A172 (cell line): ENCODE measurements around the gene PFKP. TPM values are rescaled to one million over a fixed set of nuclear protein-coding genes. Genes with fewer than 3 reads are reported as not detected.
A peak's percentile ranks its signal among the peaks of the same experiment; 100 is the strongest.

Experiments
- DNase-seq: peaks from one replicate; pipeline ENCODE4 v3.0.0-alpha.2; 2015; ENCODE audit warnings: low spot score
- total RNA-seq: library from RNA; depleted of rRNA; stranded (reverse); fragments of >200 nt; shearing (Covaris generic); gene quantifications from 2 replicates; pipeline ENCODE4 v1.2.3, GENCODE V29; 2014

The PFKP gene
- total RNA-seq, 1 experiment from 2014 or later = 244 TPM

DNA sequence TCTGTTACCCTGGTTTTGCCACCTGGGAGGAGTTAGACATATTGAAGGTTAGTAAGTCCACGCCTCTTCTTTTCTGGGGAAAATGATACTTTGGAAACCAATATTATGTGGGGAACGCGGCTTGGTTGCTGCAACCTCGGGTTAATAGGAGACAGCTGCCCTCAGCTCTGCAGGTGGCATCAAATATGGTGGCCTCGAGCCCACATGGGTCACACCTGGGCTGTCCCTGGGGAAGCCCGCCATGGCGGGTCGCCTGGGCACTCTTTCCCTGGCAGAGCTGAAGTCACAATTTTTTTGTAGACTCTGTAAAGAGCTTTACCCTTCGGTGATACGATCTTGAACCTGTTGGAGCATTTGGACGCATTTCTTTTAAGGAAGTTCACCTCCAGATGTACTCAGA is 2.5 kb downstream of the PFKP start:
- no peak for DNase-seq

GRCh38 chr10:3071405-3072198 is 4.3 kb downstream of the PFKP start:
- peak; percentile 94 for DNase-seq

DNA sequence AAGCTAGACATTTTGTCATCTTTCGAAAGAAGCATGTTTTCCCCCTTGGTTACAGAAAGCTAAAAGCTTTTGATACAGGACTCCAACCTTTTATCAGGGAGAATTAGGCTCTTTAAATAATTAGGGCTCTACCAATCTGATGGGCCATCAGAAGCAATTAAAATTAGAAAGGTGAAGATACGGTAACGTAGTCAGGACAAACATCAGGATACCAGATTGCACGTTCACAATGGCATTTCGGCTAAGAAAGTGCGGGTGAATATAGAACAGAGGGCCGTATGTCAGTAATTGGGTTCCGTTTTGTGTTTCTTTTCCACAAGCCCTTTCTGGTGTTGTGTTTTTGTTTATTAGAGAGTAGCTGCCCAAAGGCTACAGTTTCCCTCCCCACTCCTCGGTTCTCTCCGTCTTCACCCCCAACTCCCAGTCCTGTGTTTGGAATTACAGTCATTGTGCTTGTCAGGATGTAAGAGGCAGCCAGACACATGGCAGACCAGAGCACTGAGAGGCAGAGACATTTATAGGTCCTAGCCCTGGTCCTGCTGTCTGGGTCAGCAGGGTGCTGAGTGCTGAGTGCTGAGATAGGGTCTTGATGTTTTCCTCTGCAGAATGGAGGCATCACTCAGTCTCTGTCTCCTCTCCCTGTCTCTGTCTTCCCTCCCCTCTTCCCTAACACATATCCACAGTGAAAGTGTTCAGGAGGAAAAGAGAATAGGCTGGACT is 5.5 kb downstream of the PFKP start:
- no peak for DNase-seq

GRCh38 chr10:3074145-3074665 is 6.9 kb downstream of the PFKP start:
- DNase-seq = no peak

DNA sequence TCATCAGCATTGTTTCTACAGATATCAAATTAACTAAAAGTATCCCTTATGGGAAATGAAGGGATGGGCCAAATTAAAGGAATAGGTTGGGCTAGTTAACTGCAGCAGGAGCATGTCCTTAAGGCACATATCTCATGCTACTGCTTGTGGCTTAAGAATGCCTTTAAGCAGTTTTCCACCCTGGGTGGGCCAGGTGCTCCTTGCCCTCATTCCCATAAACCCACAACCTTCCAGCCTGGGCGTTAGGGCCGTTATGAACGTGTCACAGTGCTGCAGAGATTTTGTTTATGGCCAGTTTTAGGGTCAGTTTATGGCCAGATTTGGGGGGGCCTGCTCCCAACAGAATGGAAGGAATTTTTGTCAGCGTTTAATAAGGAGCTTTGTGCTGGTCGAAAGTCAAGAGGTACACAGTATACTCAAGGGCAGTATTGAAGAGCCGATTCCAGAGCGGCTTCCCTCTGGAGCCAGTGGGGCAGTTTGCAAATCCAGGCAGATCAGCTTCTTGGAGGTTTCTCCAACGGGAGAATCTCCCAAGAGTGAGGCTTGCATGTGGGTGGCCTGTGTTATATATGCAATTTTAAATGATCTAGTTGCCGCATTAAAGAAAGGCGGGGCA is 7.7 kb downstream of the PFKP start:
- no peak for DNase-seq

DNA sequence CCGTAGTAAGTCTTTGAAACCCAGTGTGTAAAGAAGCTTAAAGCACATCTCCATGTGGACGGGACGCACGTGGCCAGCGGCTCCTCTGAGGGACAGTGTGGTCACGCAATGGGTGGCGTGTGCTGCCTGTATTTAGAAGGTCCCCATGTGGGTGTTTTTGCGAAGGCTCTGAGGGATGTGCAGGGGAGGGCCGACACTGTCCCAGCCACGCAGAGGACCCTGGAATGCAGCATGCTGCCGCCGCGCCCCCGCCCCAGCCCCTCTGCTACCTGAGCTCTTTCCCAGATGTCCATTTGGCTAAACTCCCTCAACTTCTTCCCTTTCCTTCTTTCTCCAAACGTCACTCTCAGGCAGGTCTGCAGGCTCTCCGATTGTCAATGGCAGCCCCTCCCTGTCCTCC is 8.8 kb downstream of the PFKP start:
- no peak for DNase-seq

- no peak for DNase-seq
Observed at GRCh38 chr10:3077509-3077908, 10.2 kb downstream of the PFKP start.

- DNase-seq = no peak
Observed at GRCh38 chr10:3077940-3078630, 10.7 kb downstream of the PFKP start.

- DNase-seq = no peak
Observed at GRCh38 chr10:3081383-3081981, 14.1 kb downstream of the PFKP start.

GRCh38 chr10:3082290-3082689 is 14.9 kb downstream of the PFKP start:
- no peak for DNase-seq

- no peak for DNase-seq
Observed at GRCh38 chr10:3085785-3086567, 18.6 kb downstream of the PFKP start.

GRCh38 chr10:3090388-3090787 is 23.0 kb downstream of the PFKP start:
- no peak for DNase-seq

GRCh38 chr10:3090914-3091787 is 23.8 kb downstream of the PFKP start:
- DNase-seq = peak; percentile 80

DNA sequence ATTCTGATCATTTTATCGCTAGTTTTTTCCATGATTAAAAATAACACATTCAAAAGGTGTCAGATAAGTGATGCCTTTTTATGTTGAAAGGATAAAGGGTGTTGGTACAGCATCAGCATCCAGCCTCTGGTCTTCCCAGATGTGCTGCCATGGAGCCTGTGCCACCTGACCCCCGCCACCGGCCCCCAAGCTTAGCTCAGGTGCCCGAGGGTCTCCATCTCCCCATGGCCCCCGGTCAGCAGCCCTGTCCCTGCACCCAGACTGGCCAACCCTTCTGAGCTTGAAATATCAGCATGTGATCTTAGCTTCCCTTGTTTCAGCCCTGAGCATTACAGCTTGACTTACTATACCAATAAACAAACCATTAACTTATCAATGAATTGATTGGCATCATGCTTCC is 24.6 kb downstream of the PFKP start:
- no peak for DNase-seq

DNA sequence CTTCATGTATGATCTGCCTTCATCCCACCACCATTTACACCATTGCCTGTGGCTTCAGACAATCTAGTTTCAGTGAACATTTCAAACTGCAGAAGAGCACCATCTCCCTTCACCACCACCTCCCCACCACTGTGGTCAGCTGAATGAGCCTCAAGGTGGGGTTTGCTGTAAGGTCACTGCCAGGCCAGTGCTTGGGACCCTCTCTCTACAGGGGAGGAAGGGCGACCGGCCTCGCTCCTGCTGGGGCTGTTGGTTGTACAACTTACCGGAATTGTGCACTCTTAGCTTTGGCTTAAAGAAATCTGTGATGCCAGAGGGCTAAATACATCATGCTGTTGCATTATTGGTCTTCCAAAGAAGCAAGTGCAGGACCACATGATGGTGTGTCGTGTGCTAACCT is 26.6 kb downstream of the PFKP start:
- DNase-seq = no peak

GRCh38 chr10:3094609-3095036 is 27.3 kb downstream of the PFKP start:
- DNase-seq = peak; percentile 36

- peak; percentile 98 for DNase-seq
Observed at GRCh38 chr10:3095373-3096139, 28.2 kb downstream of the PFKP start.

GRCh38 chr10:3096149-3096548 is 28.8 kb downstream of the PFKP start:
- peak; percentile 56 for DNase-seq

GRCh38 chr10:3097160-3097559 is 29.8 kb downstream of the PFKP start:
- DNase-seq = no peak
